Transverse colon (tissue), 4 donors: ENCODE data around the gene ISG20. TPM values are rescaled to one million over a fixed set of nuclear protein-coding genes. Genes with fewer than 3 reads are reported as not detected.
A peak's percentile ranks its signal among the peaks of the same experiment; 100 is the strongest.

Experiments
- DNase-seq: peaks from one replicate; pipeline ENCODE4 v3.0.0-alpha.2; 2019
- H3K27ac ChIP-seq, 4 donors: fragments of 200-600 bp; sonication (generic); 2 replicates each; pipeline ENCODE4 v1.5.1; 2016 to 2018; ENCODE audit warnings: inconsistent platforms in 4 of 4
- H3K27me3 ChIP-seq: fragments of 200-600 bp; sonication (generic); 2 replicates; pipeline ENCODE4 v1.5.1; 2017; ENCODE audit warnings: inconsistent platforms
- H3K36me3 ChIP-seq, 4 donors: fragments of 200-600 bp; sonication (generic); 2 replicates each; pipeline ENCODE4 v1.5.1; 2017 to 2019; ENCODE audit warnings: inconsistent platforms in 4 of 4
- H3K4me1 ChIP-seq, 4 donors: fragments of 200-600 bp; sonication (generic); 2 replicates each; pipeline ENCODE4 v1.5.1; 2017 to 2020; ENCODE audit warnings: inconsistent platforms in 4 of 4
- H3K4me3 ChIP-seq, 4 donors: fragments of 200-600 bp; sonication (generic); 1 replicate in 1 of 4; 2 replicates in 3 of 4; pipeline versions ENCODE4 v1.5.1 to v1.6.1; 2017 to 2019; ENCODE audit warnings: inconsistent platforms in 4 of 4
- H3K9me3 ChIP-seq, 2 donors: fragments of 200-600 bp; sonication (generic); 2 replicates each; pipeline ENCODE4 v1.5.1; 2017 to 2019; ENCODE audit warnings: inconsistent platforms in 2 of 2
- CTCF ChIP-seq, 5 experiments: fragments of 200-600 bp in 3 of 5; fragments of 450-650 bp in 2 of 5; sonication (generic) in 3 of 5; IDR thresholded peaks; 1 replicate in 2 of 5; 2 replicates in 3 of 5; pipeline ENCODE4 v1.5.1; 2016 to 2017; ENCODE audit warnings: antibody characterized with exemption in 5 of 5, inconsistent platforms in 3 of 5, mild to moderate bottlenecking in 2 of 5, moderate library complexity in 1 of 5
- EP300 ChIP-seq: sonication (generic); formaldehyde crosslinking; IDR thresholded peaks from one replicate; pipeline ENCODE4 v1.6.1; 2017; ENCODE audit warnings: antibody characterized with exemption, low read depth
- POLR2A ChIP-seq: fragments of 450-650 bp; IDR thresholded peaks from one replicate; pipeline ENCODE4 v1.6.1; 2016; ENCODE audit warnings: antibody characterized with exemption, mild to moderate bottlenecking, moderate library complexity
- POLR2AphosphoS5 ChIP-seq, 3 donors: sonication (generic); formaldehyde crosslinking; IDR thresholded peaks; one replicate each; pipeline ENCODE4 v1.6.1; 2016; ENCODE audit warnings: antibody characterized with exemption in 3 of 3
- WGBS, 2 donors: methylation state at CpG; one replicate each; pipeline ENCODE4 v1.1.5; 2018; ENCODE audit warnings: low coverage in 1 of 2; 5-methylcytosine and 5-hydroxymethylcytosine counted together
- in situ Hi-C, 4 donors: fragments of 200-750 bp; cut with MboI; loops; one replicate each; pipeline versions ENCODE4 v1.15.0 to v1.15.1; 2017; ENCODE audit warnings: low sequenced_read_pairs in 3 of 4, low pct_ligation_motif_present in 1 of 4, low pct_unique_long_range_greater_than_20kb in 1 of 4
- intact Hi-C: fragments of 100-400 bp; cut with DNase I; formaldehyde crosslinking; loops from one replicate; pipeline ENCODE4 v1.15.1; 2023; ENCODE audit warnings: low total_unique reads
- total RNA-seq, 4 donors: library from RNA; depleted of rRNA; stranded (reverse); fragments of >200 nt; gene quantifications; one replicate each; pipeline ENCODE4 v1.1.0, GENCODE V29; 2016

ISG20 gene
- total RNA-seq, 4 donors from 2014 or later: 18.7 to 51.9 (median 38.6) TPM

- Histone ChIP-seq H3K27ac (peak overlapping the region in 3 of 4 donors; percentile 23 to 87 (median 43)), H3K4me1 (peaks cover 16 to 60% (median 42%) of the 10 kb centered on the region in 4 donors), H3K9me3 (no peaks in the 10 kb centered on the region), H3K4me3 (no peak overlapping the region), H3K27me3 (no peaks in the 10 kb centered on the region), H3K36me3 (peaks cover 0 to 7% (median 0%) of the 10 kb centered on the region in 4 donors)
- no peak for DNase-seq
- in situ Hi-C loops (no loop called here), intact Hi-C loops (no loop called here)
- WGBS, 2 donors: 77 to 85% methylated on average over 4 to 22 of the region's 23 CpGs
- TF ChIP-seq POLR2A: no peak
- TF ChIP-seq POLR2AphosphoS5 (IDR thresholded peaks at IDR 0.05): no peak
- no peak for TF ChIP-seq EP300
- TF ChIP-seq CTCF (IDR thresholded peaks at IDR 0.05): no peak
Observed at GRCh38 chr15:88625943-88626741, 12.7 kb upstream of the ISG20 start.

GRCh38 chr15:88627463-88627862 is 11.4 kb upstream of the ISG20 start:
- Histone ChIP-seq H3K4me3 (no peak overlapping the region), H3K9me3 (no peaks in the 10 kb centered on the region), H3K4me1 (peaks cover 12 to 51% (median 36%) of the 10 kb centered on the region in 4 donors), H3K27ac (peak overlapping the region; percentile 23 to 57 (median 42)), H3K27me3 (no peaks in the 10 kb centered on the region), H3K36me3 (peaks cover 0 to 7% (median 0%) of the 10 kb centered on the region in 4 donors)
- in situ Hi-C loops (no loop called here), intact Hi-C loops (no loop called here)
- TF ChIP-seq POLR2AphosphoS5 (IDR thresholded peaks at IDR 0.05): peak; percentile 19 to 53 (median 42)
- TF ChIP-seq EP300: no peak
- no peak for TF ChIP-seq CTCF (IDR thresholded peaks at IDR 0.05)
- peak; percentile 20 for TF ChIP-seq POLR2A
- DNase-seq: peak; percentile 71
- 72% methylated on average over 1 of the region's 1 CpG; no CpG with 5 or more reads in 1 of the 2 donors for WGBS, 2 donors

- intact Hi-C loops (no loop called here), in situ Hi-C loops (no loop called here)
- peaks cover 0 to 7% (median 0%) of the 10 kb centered on the region in 4 donors for H3K36me3 ChIP-seq
- peak overlapping the region in 1 of 4 donors; percentile 42 for H3K27ac ChIP-seq
- DNase-seq: no peak
- TF ChIP-seq POLR2AphosphoS5 (IDR thresholded peaks at IDR 0.05) (no peak), CTCF (IDR thresholded peaks at IDR 0.05) (no peak), EP300 (no peak), POLR2A (no peak)
- WGBS, 2 donors: 86 to 100% methylated on average over 3 to 5 of the region's 5 CpGs
- H3K27me3 ChIP-seq: no peaks in the 10 kb centered on the region
- no peaks in the 10 kb centered on the region for H3K9me3 ChIP-seq
- H3K4me3 ChIP-seq: no peak overlapping the region
- H3K4me1 ChIP-seq: peaks cover 7 to 44% (median 29%) of the 10 kb centered on the region in 4 donors
Observed at GRCh38 chr15:88628018-88628654, 10.7 kb upstream of the ISG20 start.

GRCh38 chr15:88629071-88629470 is 9.7 kb upstream of the ISG20 start:
- Histone ChIP-seq H3K27me3 (no peaks in the 10 kb centered on the region), H3K27ac (peak overlapping the region in 2 of 4 donors; percentile 61 to 63), H3K4me3 (no peak overlapping the region), H3K36me3 (peaks cover 0 to 7% (median 0%) of the 10 kb centered on the region in 4 donors), H3K4me1 (peaks cover 7 to 36% (median 23%) of the 10 kb centered on the region in 4 donors), H3K9me3 (no peaks in the 10 kb centered on the region)
- in situ Hi-C loops: no loop called here
- WGBS, 2 donors: 94% methylated on average over 15 of the region's 16 CpGs; no CpG with 5 or more reads in 1 of the 2 donors
- TF ChIP-seq EP300: no peak
- TF ChIP-seq CTCF (IDR thresholded peaks at IDR 0.05): no peak
- no peak for TF ChIP-seq POLR2AphosphoS5 (IDR thresholded peaks at IDR 0.05)
- no peak for TF ChIP-seq POLR2A
- intact Hi-C loops: no loop called here
- no peak for DNase-seq
